HUDEP-2 (cell line): ENCODE results near the gene LUC7L2.
"Not testable (repeated sequence)": the region's sequence is repeated elsewhere in the genome, so short reads cannot be mapped to it uniquely, and the experiment has no call there.

Experiments used
- DNase-seq, 76 experiments: peaks; one replicate each; lab custom pipeline; 2025; ENCODE audit not compliant: unreplicated experiment in 76 of 76; lab: John Stamatoyannopoulos, UW

The LUC7L2 gene

DNA sequence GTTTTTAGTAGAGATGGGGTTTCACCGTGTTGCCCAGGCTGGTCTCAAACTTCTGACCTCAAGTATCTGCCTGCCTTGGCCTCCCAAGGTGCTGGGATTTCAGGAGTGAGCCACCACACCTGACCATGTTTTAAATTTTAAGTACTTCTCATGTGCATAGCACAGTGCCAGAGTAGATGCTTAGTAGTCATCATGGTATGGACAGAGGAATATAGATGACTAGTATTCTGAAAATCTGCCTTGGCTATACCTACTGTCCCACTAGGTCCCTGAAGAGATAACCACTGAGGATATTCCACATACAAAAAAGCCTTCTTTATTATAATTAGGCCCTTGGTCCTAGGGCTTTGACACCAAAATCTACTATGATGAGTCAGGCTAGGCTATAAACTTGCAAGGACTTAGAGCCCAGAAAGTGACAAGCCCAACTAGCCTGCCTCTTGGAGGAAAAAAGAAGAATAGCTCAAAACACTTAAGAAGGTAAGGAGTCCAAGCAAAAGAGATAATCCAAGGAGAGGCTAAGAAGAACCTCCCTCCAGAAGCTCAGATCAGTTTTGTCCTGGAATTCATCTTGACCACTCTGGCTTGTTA lies 34.0 kb downstream of the LUC7L2 start:
- no peak for DNase-seq

DNA sequence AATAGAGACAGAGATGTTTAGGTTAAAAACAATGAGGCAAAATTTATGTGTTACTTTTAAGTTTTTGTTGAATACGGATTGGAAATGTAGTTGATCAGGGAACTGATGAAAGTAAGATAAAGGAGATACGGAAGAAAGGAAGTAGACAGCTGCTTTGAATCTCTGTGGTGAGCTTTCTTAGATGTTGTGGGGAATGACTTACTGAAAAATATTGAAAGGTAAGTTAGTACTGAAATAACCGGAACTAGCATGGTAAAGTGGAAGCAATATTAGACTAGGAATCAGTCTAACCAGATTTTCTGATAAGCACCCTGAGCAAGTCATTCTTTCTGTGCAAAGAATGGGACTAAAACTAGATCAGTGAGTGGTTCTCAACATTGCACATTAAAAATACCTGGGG lies 34.8 kb downstream of the LUC7L2 start:
- DNase-seq = no peak

GRCh38 chr7:139396323-139396951 lies 36.7 kb downstream of the LUC7L2 start:
- DNase-seq = no peak

DNA sequence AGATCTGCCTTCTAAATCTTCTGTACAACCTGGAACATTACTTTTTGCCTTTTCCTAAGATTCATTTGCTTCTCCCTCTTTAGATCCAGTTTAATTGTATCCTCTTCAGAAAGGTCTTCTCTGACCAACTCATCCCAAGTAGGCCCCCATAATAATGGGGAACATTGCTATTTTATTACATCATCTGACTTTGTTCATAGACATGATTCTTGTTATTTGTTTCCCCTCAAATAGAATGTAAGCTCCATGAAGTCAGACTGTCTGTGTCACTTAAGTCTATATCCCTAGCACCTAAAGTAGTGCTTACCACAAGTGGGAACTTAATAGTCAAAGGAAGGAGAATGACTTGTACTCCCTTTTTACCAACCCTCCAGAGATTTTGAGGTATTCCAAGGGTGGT lies 37.5 kb downstream of the LUC7L2 start:
- DNase-seq = no peak

GRCh38 chr7:139403601-139404000 lies 43.9 kb downstream of the LUC7L2 start:
- DNase-seq = no peak

DNA sequence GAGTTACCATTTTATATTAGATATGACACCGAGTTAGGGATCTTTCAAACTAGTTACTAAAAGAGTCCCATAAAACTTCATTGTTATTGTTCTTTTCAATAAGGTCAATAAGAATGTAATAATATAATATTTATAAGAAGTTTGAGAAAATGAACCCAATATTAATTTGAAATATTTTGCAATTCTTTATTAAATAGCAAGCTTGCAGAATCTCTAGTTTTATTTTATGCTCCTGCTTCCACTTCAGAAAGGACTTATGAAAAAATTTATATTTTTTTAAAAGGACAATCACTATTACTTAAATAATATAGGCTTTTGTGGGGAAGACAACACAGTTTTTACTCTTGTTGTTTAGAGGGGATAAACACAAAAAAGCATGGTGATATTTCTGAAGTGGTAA lies 47.9 kb downstream of the LUC7L2 start:
- DNase-seq = no peak

DNA sequence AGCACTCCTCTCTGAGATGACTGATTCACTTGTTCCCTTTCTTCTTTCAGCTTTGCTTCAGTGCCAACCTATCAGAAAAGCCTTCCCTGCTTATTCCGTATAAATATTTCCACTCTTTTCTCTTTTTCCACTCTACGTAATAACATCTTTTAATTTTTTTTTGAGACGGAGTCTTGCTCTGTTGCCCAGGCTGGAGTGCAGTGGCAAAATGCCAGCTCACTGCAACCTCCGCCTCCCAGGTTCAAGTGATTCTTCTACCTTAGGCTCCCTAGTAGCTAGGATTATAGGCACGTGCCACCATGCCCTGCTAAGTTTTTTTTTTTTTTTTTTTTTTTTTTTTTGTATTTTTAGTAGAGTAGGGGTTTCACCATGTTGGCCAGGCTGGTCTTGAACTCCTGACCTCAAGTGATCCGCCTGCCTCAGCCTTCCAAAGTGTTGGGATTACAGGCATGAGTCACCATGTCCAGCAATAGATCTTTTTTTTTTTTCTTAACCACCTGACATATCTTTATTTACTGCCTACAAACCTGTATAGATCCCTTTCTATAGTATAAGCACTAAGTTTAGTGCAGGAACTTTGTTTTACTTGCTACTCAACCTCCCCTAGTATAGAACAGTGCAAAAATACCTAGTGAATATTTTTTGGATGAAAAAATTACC lies 55.2 kb downstream of the LUC7L2 start:
- not testable (repeated sequence) for DNase-seq

DNA sequence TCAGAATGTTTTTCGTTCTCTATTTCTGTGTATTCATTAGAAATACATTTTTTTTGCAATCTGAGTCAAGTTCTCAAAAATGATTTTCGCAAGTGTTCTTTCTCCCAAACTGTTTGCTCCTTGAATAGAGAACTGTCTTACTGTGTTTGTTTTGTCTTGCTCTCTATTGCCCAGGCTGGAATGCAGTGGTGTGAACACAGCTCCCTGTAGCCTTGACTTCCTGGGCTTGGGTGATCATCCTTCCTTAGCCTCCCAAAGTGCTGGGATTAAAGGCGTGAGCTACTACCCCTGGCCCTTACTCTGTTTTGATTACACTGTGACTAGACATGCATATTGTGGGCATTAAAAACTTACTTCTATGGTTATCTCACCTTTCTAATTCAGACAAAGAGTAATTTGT lies 56.7 kb downstream of the LUC7L2 start:
- DNase-seq = no peak

GRCh38 chr7:139417478-139417877 lies 57.8 kb downstream of the LUC7L2 start:
- no peak for DNase-seq

GRCh38 chr7:139421123-139421522 lies 61.4 kb downstream of the LUC7L2 start:
- DNase-seq = no peak

- peak in 2 of 76 experiments; percentile 4 to 5 for DNase-seq
These were observed 62.4 kb downstream of the LUC7L2 start for GRCh38 chr7:139422126-139422525.

DNA sequence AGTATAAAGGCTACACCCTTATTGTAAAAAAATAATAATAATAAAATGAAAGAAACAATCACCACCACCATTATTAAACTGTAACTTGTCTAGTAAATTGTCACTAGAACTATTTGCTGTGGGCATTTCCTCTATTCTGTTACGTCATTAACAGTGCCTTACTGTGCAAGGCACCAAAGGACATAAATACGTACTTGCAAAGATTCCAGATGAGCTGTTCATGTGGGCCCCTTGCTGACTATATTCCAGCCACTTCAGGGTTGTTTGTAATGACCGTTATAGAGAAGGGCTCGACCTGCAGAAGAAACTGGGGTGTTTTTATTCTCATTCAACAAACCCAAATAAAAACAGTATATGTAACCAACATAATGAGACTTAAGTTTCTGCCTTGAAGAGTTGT lies 63.4 kb downstream of the LUC7L2 start:
- DNase-seq = no peak

DNA sequence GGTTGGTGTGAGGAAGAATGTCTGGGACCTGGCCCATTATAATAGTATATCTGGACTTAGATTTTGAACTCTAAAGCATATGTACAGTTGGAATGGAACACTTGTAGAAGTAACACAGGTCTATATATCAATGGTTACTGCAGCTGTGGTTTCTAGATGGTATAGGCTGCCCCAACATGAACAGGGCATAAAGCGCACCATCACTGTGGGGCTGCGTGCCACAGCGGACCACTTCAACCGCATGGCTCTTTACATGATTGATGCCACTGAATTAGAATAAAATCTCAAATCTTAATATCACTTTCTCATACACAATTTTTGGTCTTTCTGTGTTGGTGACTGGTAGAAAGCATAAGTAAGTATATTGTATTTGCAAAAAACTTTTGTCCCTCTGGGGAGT lies 64.3 kb downstream of the LUC7L2 start:
- DNase-seq = no peak

- not testable (repeated sequence) for DNase-seq
These were observed 66.0 kb downstream of the LUC7L2 start for GRCh38 chr7:139425701-139426100.

- DNase-seq = no peak
These were observed 66.7 kb downstream of the LUC7L2 start for GRCh38 chr7:139426258-139427028.

GRCh38 chr7:139427029-139427420 lies 67.3 kb downstream of the LUC7L2 start:
- DNase-seq = no peak

DNA sequence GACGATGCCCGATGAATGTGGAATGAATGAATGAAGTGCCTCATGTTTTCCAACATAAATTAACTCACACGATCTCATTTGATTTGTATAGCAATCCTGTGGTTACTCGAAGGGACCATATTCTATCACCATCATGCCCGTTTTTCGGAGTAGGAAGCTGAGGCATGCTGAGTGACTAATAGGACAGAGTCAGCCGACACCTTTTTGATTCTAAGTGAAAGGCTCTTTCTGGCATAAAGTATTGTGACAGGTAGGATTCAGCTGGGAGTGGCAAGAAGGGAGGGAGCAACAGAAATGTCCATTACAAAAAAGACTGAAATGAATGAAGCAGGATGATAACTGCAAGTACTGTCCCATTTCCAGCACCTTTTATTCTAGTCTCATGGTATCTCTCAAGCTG lies 68.1 kb downstream of the LUC7L2 start:
- no peak for DNase-seq

GRCh38 chr7:139429735-139430134 lies 70.0 kb downstream of the LUC7L2 start:
- DNase-seq = not testable (repeated sequence)

GRCh38 chr7:139430443-139430842 lies 70.7 kb downstream of the LUC7L2 start:
- DNase-seq = no peak

DNA sequence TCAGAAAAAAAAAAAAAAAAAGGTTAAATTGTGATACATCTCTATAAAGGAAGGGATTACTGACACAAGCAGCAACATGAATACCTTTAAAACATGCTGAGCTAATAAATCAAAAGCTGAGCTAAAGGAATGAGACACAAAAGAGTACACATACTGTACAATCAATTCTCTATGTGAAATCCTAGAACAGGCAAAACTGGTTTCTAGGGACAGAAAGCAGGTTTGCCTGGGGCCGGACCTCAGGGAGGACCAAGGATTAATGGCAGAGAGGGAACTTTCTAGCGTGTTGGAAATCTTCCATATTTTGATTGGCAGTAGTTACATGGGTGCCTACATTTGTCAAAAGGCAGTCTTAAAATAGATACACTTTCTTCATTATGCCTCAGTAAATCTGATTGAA lies 71.3 kb downstream of the LUC7L2 start:
- DNase-seq = no peak

GRCh38 chr7:139431459-139431858 lies 71.8 kb downstream of the LUC7L2 start:
- no peak for DNase-seq

DNA sequence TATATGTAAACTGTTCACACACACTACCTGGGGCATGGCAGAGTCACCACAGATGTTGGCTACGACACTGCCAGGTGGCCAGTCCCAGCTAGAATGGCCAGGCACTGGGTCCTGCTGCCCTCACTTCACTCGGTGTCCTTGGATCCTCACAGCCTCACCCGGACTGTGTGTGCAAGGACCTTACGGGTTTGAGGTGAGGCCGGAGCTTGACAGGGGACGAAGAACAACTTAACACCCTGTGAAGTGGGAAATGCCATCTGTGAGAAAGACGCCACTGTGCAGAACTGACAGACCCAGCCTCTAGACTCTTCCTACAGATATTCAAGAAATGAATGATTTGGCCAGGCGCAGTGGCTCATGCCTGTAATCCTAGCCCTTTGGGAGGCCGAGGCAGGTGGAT lies 77.1 kb downstream of the LUC7L2 start:
- DNase-seq = no peak
